H1 (cell line): ENCODE measurements around the gene GABRR1. TPM values are rescaled to one million over a fixed set of nuclear protein-coding genes. Genes with fewer than 3 reads are reported as not detected.

Experiments
- polyA plus RNA-seq, 7 experiments: library from polyadenylated mRNA; depleted of rRNA in 3 of 7; stranded (reverse) in 5 of 7; unstranded in 2 of 7; fragments of >200 nt in 5 of 7; fragments of 200-250 nt in 2 of 7; gene quantifications; 1 replicate in 5 of 7; 2 replicates in 1 of 7; 4 replicates in 1 of 7; pipeline versions ENCODE4 v1.2.1 to v1.2.3, GENCODE V29; 2011 to 2013; ENCODE audit warnings: missing spikeins in 2 of 7, mixed read lengths in 2 of 7
- total RNA-seq: library from RNA; stranded (reverse); fragmentation: NEBNext Ultra II Directional; extraction: Animal tissue kit (Norgen Biotek cat#: 25700); gene quantifications from 2 replicates; pipeline ENCODE4 v1.2.1, GENCODE V29; 2021
- TF ChIP-seq, protein P1 (sequence below): fragments of 300-600 bp; sonication (generic); IDR thresholded peaks from 2 replicates; pipeline ENCODE4 v1.7.1; 2012; ENCODE audit warnings: low read length, moderate library complexity, mild to moderate bottlenecking, inconsistent platforms; ENCODE audit not compliant: insufficient replicate concordance

GABRR1 gene
- total and polyA plus RNA-seq, 2 of the 8 experiments (the other 6 are each of a cell fraction or from before 2014, with no cell fraction given) = 0.60 to 0.63 TPM

DNA sequence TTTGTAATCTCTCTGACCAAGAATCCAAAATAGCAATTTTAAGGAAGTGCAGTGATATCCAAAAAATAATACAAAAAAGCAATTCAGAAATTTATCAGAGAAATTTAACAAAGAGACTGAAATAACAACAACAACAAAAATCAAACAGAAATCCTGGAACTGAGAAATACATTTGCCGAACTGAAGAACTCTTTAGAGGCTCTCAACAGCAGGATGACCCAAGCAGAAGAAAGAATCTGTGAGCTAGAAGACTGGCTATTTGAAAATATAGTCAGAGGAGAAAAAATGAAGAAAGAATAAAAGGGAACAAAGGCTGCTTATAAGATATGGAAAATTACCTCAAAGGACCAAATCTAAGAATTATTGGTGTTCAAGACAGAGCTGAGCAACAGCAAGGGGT lies 22.6 kb downstream of the GABRR1 start (continued):
- TF ChIP-seq, protein P1, sequence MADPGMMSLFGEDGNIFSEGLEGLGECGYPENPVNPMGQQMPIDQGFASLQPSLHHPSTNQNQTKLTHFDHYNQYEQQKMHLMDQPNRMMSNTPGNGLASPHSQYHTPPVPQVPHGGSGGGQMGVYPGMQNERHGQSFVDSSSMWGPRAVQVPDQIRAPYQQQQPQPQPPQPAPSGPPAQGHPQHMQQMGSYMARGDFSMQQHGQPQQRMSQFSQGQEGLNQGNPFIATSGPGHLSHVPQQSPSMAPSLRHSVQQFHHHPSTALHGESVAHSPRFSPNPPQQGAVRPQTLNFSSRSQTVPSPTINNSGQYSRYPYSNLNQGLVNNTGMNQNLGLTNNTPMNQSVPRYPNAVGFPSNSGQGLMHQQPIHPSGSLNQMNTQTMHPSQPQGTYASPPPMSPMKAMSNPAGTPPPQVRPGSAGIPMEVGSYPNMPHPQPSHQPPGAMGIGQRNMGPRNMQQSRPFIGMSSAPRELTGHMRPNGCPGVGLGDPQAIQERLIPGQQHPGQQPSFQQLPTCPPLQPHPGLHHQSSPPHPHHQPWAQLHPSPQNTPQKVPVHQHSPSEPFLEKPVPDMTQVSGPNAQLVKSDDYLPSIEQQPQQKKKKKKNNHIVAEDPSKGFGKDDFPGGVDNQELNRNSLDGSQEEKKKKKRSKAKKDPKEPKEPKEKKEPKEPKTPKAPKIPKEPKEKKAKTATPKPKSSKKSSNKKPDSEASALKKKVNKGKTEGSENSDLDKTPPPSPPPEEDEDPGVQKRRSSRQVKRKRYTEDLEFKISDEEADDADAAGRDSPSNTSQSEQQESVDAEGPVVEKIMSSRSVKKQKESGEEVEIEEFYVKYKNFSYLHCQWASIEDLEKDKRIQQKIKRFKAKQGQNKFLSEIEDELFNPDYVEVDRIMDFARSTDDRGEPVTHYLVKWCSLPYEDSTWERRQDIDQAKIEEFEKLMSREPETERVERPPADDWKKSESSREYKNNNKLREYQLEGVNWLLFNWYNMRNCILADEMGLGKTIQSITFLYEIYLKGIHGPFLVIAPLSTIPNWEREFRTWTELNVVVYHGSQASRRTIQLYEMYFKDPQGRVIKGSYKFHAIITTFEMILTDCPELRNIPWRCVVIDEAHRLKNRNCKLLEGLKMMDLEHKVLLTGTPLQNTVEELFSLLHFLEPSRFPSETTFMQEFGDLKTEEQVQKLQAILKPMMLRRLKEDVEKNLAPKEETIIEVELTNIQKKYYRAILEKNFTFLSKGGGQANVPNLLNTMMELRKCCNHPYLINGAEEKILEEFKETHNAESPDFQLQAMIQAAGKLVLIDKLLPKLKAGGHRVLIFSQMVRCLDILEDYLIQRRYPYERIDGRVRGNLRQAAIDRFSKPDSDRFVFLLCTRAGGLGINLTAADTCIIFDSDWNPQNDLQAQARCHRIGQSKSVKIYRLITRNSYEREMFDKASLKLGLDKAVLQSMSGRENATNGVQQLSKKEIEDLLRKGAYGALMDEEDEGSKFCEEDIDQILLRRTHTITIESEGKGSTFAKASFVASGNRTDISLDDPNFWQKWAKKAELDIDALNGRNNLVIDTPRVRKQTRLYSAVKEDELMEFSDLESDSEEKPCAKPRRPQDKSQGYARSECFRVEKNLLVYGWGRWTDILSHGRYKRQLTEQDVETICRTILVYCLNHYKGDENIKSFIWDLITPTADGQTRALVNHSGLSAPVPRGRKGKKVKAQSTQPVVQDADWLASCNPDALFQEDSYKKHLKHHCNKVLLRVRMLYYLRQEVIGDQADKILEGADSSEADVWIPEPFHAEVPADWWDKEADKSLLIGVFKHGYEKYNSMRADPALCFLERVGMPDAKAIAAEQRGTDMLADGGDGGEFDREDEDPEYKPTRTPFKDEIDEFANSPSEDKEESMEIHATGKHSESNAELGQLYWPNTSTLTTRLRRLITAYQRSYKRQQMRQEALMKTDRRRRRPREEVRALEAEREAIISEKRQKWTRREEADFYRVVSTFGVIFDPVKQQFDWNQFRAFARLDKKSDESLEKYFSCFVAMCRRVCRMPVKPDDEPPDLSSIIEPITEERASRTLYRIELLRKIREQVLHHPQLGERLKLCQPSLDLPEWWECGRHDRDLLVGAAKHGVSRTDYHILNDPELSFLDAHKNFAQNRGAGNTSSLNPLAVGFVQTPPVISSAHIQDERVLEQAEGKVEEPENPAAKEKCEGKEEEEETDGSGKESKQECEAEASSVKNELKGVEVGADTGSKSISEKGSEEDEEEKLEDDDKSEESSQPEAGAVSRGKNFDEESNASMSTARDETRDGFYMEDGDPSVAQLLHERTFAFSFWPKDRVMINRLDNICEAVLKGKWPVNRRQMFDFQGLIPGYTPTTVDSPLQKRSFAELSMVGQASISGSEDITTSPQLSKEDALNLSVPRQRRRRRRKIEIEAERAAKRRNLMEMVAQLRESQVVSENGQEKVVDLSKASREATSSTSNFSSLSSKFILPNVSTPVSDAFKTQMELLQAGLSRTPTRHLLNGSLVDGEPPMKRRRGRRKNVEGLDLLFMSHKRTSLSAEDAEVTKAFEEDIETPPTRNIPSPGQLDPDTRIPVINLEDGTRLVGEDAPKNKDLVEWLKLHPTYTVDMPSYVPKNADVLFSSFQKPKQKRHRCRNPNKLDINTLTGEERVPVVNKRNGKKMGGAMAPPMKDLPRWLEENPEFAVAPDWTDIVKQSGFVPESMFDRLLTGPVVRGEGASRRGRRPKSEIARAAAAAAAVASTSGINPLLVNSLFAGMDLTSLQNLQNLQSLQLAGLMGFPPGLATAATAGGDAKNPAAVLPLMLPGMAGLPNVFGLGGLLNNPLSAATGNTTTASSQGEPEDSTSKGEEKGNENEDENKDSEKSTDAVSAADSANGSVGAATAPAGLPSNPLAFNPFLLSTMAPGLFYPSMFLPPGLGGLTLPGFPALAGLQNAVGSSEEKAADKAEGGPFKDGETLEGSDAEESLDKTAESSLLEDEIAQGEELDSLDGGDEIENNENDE = no peak
- TF ChIP-seq, all 59 proteins: peak for 0
